ENCODE data around the gene CMSS1.

Gene CMSS1

DNA sequence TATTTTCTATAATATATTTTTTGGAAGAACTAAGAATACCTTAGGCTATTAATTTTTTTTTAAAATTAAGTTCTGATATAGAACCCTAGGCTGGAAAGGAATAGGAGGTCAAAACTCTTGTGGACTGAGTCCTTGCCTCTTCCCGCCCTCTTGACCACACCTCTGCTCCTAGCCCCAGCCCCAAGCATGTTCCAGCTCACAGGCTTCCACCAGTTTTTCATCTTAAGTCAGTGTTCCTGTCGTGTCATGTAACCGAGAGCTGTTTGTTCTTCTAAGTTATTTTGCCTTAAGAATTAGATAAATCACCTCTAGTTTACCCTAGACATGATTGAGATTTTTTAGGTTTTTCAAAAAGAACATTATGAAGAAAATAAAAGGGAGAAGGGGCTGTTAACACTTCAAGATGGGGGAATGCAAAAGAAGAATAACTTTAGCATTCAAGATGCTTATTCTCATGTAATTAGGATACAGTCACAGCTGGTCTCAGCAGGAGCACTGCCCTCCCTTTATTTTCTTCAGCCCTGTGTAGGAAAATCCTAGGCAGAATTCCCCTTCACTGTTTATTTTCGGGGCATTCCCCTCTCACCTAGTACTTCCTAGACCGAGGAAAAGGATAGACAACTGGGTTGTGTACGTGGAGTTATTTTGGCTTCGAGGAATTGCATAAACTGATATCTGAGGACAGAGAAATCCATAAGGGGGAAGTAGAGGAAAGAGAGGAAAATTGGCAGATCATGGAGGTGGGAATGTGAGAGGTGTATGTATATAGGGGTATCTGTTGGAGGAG is 110.2 kb downstream of the CMSS1 start:
- intact Hi-C loops (cut with DNase I) = no loop called here
- no peak for DNase-seq

DNA sequence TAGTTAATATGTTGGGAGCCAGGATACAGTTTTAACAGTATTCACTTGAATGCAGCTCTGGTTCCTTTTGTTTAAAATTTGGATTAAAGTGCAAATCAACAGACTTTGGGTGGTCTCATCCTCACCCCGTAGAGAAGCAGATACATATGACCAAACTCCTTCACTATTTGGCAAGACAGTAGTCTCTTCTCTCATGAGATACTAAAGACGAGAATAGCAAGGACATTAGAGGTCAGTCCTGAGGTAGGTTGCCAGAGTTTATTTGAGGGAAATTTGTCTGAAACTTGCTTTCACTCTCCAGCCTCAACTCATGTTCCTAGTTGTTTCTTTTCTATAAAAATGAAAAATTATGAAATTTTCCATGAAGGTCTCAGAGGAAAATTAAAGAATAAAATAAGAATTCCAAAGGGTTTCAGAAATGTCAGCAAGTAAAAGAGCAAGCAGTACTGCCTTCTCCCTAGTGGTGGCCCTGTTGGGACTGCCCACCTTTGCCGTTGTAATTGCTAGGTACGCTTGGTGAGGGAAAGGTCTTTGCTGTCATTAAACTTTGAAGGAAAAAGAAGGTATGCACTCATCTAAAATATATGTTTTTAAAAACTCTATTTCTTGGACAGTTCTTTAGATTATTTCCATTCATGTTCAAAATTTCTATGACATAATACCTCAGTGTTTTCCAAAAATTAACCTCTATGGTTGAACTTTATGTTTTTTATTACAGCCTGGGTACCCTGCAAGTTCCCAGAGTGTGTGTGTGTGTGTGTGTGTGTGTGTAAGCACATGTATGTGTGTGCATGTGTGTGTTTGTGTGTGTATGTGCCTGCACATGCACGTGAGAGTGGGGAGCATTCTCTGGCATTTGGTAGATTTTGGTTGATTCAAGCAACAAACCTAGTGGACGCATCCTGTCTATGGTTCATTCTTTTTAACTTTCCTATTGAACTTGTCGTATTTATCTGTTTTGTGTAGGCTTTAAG is 111.4 kb downstream of the CMSS1 start:
- no peak for DNase-seq

DNA sequence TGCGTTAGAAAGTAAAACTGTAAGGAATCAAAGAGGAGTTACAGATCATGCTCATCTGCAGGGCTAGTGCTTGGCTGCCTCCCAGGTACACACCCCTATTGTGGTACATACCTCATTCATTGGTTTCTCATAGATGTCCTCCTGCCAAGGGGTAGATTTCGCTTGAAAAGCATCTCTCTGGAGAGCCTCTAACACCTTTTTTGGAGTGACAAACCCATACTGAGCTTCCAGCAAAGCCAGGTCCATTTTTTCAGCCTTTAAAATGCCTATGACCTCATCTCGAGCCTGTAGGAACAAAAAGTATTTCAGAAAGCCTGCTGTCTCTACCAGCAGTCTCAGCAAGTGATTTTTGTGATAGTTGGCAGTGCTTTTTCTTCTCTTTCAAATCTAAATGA is 112.1 kb downstream of the CMSS1 start:
- peak in 6 of 10 donors; percentile 18 to 80 (median 58) for DNase-seq
- intact Hi-C loops (cut with DNase I) = no loop called here

More for the DNA sequence above, 111.4 kb downstream of the CMSS1 start:
- intact Hi-C loops (cut with DNase I) = no loop called here

GRCh38 chr3:99931059-99931458 is 113.4 kb downstream of the CMSS1 start:
- intact Hi-C loops (cut with DNase I) = no loop called here
- DNase-seq = no peak

- DNase-seq = no peak
- intact Hi-C loops (cut with DNase I) = no loop called here
These were observed 116.5 kb downstream of the CMSS1 start for GRCh38 chr3:99933971-99934750.

GRCh38 chr3:99934975-99935797 is 117.5 kb downstream of the CMSS1 start:
- DNase-seq = no peak

DNA sequence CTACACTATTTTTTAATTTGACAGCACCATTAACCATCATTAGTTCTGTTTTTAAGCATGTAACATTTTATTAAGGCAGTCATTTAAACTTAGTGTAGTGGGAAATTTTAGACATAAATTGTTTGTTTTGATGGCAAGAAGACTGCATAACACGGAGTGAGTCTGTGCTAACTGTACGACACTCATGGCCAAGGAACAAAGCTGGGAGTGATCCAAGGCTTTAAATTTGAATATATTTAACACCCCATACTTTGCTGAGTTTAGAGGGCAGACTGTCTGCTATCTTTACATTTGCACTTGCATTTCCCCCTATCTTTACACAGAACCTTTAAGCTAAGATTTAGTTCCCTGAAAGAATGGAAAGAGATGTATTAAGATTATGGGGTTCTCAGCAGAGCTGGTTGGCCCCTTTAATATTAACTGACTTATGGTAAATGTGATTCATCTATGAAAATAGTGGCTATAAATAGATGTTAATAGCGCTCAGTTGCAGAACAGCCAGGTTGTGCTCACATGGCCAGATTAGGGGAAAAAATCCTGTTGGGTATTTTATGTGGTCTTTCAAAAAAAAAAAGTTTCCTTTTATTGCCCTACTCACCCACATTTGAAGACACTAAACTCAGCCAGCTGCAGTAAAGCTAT is 120.7 kb downstream of the CMSS1 start:
- intact Hi-C loops (cut with DNase I) = no loop called here
- DNase-seq = no peak

More at GRCh38 chr3:99934975-99935797, 117.5 kb downstream of the CMSS1 start:
- intact Hi-C loops (cut with DNase I) = no loop called here

GRCh38 chr3:99939876-99940275 is 122.2 kb downstream of the CMSS1 start:
- no peak for DNase-seq

GRCh38 chr3:99940350-99940749 is 122.7 kb downstream of the CMSS1 start:
- intact Hi-C loops (cut with DNase I) = no loop called here
- no peak for DNase-seq

More at GRCh38 chr3:99939876-99940275, 122.2 kb downstream of the CMSS1 start:
- intact Hi-C loops (cut with DNase I) = no loop called here

DNA sequence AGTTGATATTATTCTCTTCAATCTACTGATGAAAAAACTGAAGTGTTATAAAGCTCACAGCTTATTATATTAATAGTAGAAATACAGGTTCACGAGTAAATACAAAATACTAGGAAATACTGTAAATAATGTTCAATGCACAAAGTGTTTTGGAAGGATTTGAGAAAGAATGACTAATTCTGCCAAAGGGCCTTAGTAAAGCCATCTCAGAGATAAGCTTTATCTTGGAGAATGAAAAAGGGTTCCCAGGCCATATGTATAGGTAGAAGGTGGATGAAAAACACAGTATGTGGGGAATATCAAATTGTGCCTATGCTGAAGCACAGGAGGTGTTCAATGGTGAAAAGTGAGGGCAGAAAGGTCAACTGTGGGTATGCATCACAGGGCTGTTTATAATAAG is 123.5 kb downstream of the CMSS1 start:
- intact Hi-C loops (cut with DNase I) = no loop called here

GRCh38 chr3:99943931-99944761 is 126.5 kb downstream of the CMSS1 start:
- intact Hi-C loops (cut with DNase I) = no loop called here
- DNase-seq = no peak

More for the DNA sequence above, 123.5 kb downstream of the CMSS1 start:
- no peak for DNase-seq

GRCh38 chr3:99945328-99945995 is 127.8 kb downstream of the CMSS1 start:
- DNase-seq = no peak
- intact Hi-C loops (cut with DNase I) = no loop called here

DNA sequence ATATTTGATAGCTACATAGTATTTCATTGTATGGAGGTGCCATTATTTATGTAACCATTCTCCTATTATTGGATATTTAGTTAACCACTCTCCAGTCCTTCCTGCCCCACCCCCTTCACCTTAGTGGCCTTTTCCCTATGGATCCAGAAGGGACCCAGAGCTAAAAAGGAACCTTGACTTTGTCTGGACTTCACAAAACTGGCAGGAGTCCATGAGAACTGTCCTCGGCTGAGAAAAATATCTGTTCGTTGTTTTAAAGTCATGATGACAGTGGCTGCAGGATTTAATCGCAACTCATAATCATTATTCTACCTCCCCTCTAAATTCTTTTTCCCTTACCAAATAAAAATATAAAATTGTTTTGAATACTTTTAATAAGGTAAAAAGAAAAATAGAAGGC is 129.7 kb downstream of the CMSS1 start:
- DNase-seq = no peak
- intact Hi-C loops (cut with DNase I) = no loop called here

- intact Hi-C loops (cut with DNase I) = no loop called here
These were observed 130.9 kb downstream of the CMSS1 start for GRCh38 chr3:99948467-99949089.

GRCh38 chr3:99949956-99950670 is 132.5 kb downstream of the CMSS1 start:
- intact Hi-C loops (cut with DNase I) = no loop called here
- no peak for DNase-seq

More at GRCh38 chr3:99948467-99949089, 130.9 kb downstream of the CMSS1 start:
- DNase-seq = no peak

DNA sequence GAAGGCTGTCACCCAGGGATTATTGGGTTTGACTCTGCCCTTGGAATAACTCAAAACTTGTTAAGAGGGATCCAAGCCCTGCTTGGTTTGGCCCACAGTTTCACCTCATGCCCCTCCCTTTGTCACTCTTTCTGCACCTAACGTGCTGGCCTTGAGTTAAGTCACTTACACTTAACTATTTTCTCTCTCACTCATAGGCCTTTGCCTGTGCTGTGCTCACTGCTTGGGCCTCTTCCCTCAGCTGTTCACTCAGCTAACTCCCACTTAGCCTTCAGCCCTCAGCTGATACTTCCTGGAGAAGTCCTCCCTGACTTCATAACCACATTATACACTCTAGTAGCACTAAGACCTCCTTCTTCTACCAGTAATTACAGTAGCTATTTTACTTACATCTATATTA is 133.3 kb downstream of the CMSS1 start:
- no peak for DNase-seq
- intact Hi-C loops (cut with DNase I) = no loop called here

DNA sequence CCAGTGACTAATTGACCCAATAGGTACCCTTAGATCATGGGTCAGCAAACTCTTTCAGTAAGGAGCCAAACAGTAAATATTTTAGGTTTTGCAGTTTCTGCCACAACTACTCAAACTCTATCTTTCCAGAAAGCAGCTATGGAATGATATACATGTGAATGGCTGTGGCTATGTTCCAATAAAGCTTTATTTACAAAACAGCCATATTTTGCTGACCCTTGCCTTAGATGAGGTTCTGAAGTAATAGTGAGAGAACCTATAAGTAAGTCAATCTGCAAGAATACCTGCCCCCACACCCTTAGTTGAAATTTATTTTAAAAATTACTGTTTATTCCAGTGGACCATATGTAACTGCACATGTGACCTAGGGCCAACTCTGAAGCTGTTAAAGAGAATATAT is 134.0 kb downstream of the CMSS1 start:
- intact Hi-C loops (cut with DNase I) = no loop called here
- DNase-seq = no peak

All from posterior cingulate gyrus (tissue), 11 donors.